Endothelial cell of umbilical vein (primary cell): ENCODE data around the gene ZNG1B. TPM values are rescaled to one million over a fixed set of nuclear protein-coding genes. Genes with fewer than 3 reads are reported as not detected.
"Not testable (repeated sequence)": the region's sequence is repeated elsewhere in the genome, so short reads cannot be mapped to it uniquely, and the experiment has no call there.

Experiments used
- BruUV-seq: library from RNA; stranded (reverse); fragments of 400-500 nt; replicated peaks from 2 replicates; lab custom pipeline; 2021; lab: Mats Ljungman, UMichigan
- CTCF ChIA-PET: fragments of 300-600, 350-600 bp; sonication (Branson Sonifier 250); formaldehyde crosslinking; loops from one replicate; lab custom pipeline; 2021; ENCODE audit warnings: antibody characterized with exemption, inconsistent platforms; lab: Charles Lee
- POLR2A ChIA-PET: fragments of 300-600, 350-600 bp; sonication (Branson Sonifier 250); formaldehyde crosslinking; loops from one replicate; lab custom pipeline; 2021; ENCODE audit warnings: antibody characterized with exemption, inconsistent platforms; lab: Charles Lee
- DNase-seq: peaks from one replicate; pipeline ENCODE4 v3.0.0-alpha.2; 2011; ENCODE audit warnings: low read depth, low spot score
- FAIRE-seq: peaks from 2 replicates; lab custom pipeline; 2011; peaks lifted over from hg19 to GRCh38; lab: Jason Lieb, UNC
- H2AFZ ChIP-seq: 2 replicates; pipeline ENCODE4 v1.6.0; 2012; ENCODE audit warnings: low read depth, low read length, control low read depth, inconsistent platforms
- H3K27ac ChIP-seq: 2 replicates; pipeline ENCODE4 v1.5.1; 2011; ENCODE audit warnings: low read depth, mild to moderate bottlenecking, control low read depth, low read length, moderate library complexity; ENCODE audit not compliant: insufficient read depth
- H3K27me3 ChIP-seq, 2 experiments: 2 replicates each; pipeline versions ENCODE4 v1.6.0 to v1.6.1; 2011; ENCODE audit warnings: low read length in 2 of 2, mixed read lengths in 1 of 2; ENCODE audit not compliant: control insufficient read depth in 2 of 2, insufficient read depth in 2 of 2
- H3K36me3 ChIP-seq, 2 experiments: 2 replicates in 1 of 2; 3 replicates in 1 of 2; pipeline ENCODE4 v1.5.1; 2011; ENCODE audit warnings: low read length in 2 of 2, mild to moderate bottlenecking in 1 of 2, moderate library complexity in 1 of 2; ENCODE audit not compliant: control insufficient read depth in 2 of 2, insufficient read depth in 2 of 2; ENCODE audit errors: extremely low read depth in 1 of 2
- H3K4me1 ChIP-seq: 3 replicates; pipeline ENCODE4 v1.5.1; 2011; ENCODE audit warnings: mild to moderate bottlenecking, low read length; ENCODE audit not compliant: control insufficient read depth, insufficient read depth; ENCODE audit errors: extremely low read depth
- H3K4me2 ChIP-seq: 2 replicates; pipeline ENCODE4 v1.6.1; 2011; ENCODE audit warnings: low read length, control low read depth, mixed read lengths; ENCODE audit not compliant: insufficient read depth
- H3K4me3 ChIP-seq, 3 experiments: fragments of 200-600 bp in 1 of 3; sonication (generic), shearing (Covaris generic) in 1 of 3; replicated peaks in 1 of 3; 2 replicates each; pipeline ENCODE4 v1.5.1; 2011 to 2016; ENCODE audit warnings: control low read depth in 3 of 3, low read length in 3 of 3, mild to moderate bottlenecking in 2 of 3, inconsistent platforms in 1 of 3, low read depth in 1 of 3, moderate library complexity in 1 of 3; ENCODE audit not compliant: insufficient read depth in 1 of 3
- H3K79me2 ChIP-seq: 2 replicates; pipeline ENCODE4 v1.6.0; 2012; ENCODE audit warnings: low read length, inconsistent platforms; ENCODE audit not compliant: control insufficient read depth, insufficient read depth
- H3K9ac ChIP-seq: replicated peaks from 2 replicates; pipeline ENCODE3; 2011; ENCODE audit warnings: low read length, control low read depth; ENCODE audit not compliant: insufficient read depth; ENCODE audit errors: extremely low read depth
- H3K9me1 ChIP-seq: replicated peaks from 3 replicates; pipeline ENCODE4 v1.6.0; 2011; ENCODE audit warnings: mild to moderate bottlenecking, low read length; ENCODE audit not compliant: control insufficient read depth, insufficient read depth; ENCODE audit errors: extremely low read depth
- H3K9me3 ChIP-seq: replicated peaks from 2 replicates; pipeline ENCODE4 v1.5.1; 2012; ENCODE audit warnings: low read length, inconsistent platforms; ENCODE audit not compliant: control insufficient read depth, insufficient read depth
- H4K20me1 ChIP-seq: replicated peaks from 2 replicates; pipeline ENCODE3; 2011; ENCODE audit warnings: mild to moderate bottlenecking, low read length; ENCODE audit not compliant: control insufficient read depth, insufficient read depth; ENCODE audit errors: extremely low read depth
- dilution Hi-C: fragments of 300-500 bp; cut with MboI; formaldehyde crosslinking; loops from one replicate; pipeline ENCODE4 v1.15.0; 2019; ENCODE audit warnings: low sequenced_read_pairs; ENCODE audit not compliant: extremely low pct_ligation_motif_present
- intact Hi-C: fragments of 100-400 bp; cut with micrococcal nuclease; formaldehyde crosslinking; loops from one replicate; pipeline ENCODE4 v1.10.0; 2022
- polyA plus RNA-seq, 4 experiments: library from polyadenylated mRNA; depleted of rRNA in 3 of 4; stranded (reverse) in 3 of 4; unstranded in 1 of 4; fragments of >200 nt; gene quantifications; 2 replicates each; pipeline versions ENCODE4 v1.2.1 to v1.2.3, GENCODE V29; 2011 to 2012; ENCODE audit warnings: missing spikeins in 1 of 4
- total RNA-seq: library from RNA; stranded (reverse); gene quantifications from 2 replicates; pipeline ENCODE4 v1.2.3, GENCODE V29; 2021

The ZNG1B gene
- total and polyA plus RNA-seq, 2 donors (not counting 3 experiments of a cell fraction or from before 2014, with no cell fraction given) = 12.6 to 31.3 TPM

GRCh38 chr2:113515457-113515856 is 78.0 kb downstream of the ZNG1B start:
- intact Hi-C loops, BruUV-seq, H3K9me3 ChIP-seq, dilution Hi-C loops, H3K9ac ChIP-seq, H3K27ac ChIP-seq, H3K4me2 ChIP-seq, H4K20me1 ChIP-seq, H2AFZ ChIP-seq, H3K4me3 ChIP-seq, DNase-seq, H3K79me2 ChIP-seq, H3K36me3 ChIP-seq, FAIRE-seq, H3K9me1 ChIP-seq, H3K27me3 ChIP-seq, POLR2A ChIA-PET, CTCF ChIA-PET, H3K4me1 ChIP-seq: not testable (repeated sequence)

DNA sequence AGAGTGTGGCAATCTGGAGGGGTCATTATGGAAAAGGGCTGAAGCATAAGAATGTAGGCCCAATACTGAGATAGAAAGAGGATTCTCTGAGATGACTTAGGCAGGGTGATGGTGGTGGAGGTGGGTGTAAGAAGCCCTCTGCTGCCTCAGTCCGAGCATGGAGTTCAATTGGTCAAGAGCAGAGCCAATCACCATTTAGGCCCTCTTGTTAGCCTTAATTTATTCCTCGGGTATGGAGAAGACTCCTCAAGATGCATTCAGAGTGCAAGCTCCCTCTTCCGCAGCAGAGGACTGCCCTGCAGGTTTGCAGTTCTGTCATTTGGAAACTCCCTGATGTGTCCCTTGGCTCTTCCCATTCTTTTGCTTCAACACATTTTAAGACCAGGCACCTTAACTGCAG is 78.5 kb downstream of the ZNG1B start:
- BruUV-seq = not testable (repeated sequence)

DNA sequence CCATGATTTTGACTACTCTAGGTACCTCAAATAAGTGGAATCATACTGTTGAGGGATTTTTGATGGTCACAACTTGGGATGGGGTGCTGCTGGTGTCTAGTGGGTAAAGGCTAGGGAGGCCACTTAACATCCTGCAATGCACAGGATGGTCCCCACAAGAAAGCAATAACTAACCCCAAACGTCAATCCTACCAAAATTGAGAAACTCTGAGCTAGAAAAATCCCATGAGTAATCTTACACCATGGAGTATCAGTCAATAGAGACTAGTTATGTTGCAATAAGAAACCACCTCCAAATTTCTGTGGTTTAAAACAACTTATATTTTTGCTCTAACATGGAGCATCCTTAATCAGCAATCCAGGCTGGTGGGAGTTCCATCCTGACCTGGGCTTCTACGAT is 79.5 kb downstream of the ZNG1B start:
- H3K27ac ChIP-seq, CTCF ChIA-PET, H3K9ac ChIP-seq, H3K4me2 ChIP-seq, H3K4me3 ChIP-seq, DNase-seq, H3K9me1 ChIP-seq, BruUV-seq, dilution Hi-C loops, H4K20me1 ChIP-seq, H2AFZ ChIP-seq, H3K79me2 ChIP-seq, H3K27me3 ChIP-seq, intact Hi-C loops, H3K36me3 ChIP-seq, FAIRE-seq, H3K9me3 ChIP-seq, H3K4me1 ChIP-seq, POLR2A ChIA-PET: not testable (repeated sequence)

More for the DNA sequence above, 78.5 kb downstream of the ZNG1B start:
- intact Hi-C loops, H3K4me2 ChIP-seq, H3K27me3 ChIP-seq, H3K9ac ChIP-seq, dilution Hi-C loops, H2AFZ ChIP-seq, H3K9me1 ChIP-seq, H4K20me1 ChIP-seq, CTCF ChIA-PET, H3K27ac ChIP-seq, POLR2A ChIA-PET, H3K4me3 ChIP-seq, H3K4me1 ChIP-seq, FAIRE-seq, H3K79me2 ChIP-seq, H3K36me3 ChIP-seq, H3K9me3 ChIP-seq, DNase-seq: not testable (repeated sequence)

DNA sequence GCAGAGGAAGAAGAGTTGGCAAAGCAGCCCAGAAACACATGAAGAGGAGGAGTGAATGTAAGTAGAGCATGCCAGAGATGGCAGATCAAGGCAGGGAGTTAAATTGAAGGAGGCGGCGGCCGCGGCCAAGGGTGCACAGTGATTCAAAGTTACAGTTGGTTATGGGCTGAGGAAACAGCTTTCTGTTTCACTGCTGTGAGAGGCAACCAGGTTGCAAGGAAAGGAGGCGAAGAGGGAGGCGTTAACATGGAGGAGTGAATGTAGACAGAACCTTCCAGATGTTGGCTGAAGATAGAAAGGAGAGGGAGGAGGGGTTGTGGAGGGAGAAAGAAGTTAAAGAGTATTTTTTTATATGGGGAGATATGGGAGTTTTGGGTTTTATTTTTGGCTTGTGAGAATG is 83.3 kb downstream of the ZNG1B start:
- intact Hi-C loops, H3K4me3 ChIP-seq, H3K9me3 ChIP-seq, H4K20me1 ChIP-seq, FAIRE-seq, POLR2A ChIA-PET, BruUV-seq, H3K9ac ChIP-seq, H3K9me1 ChIP-seq, H3K36me3 ChIP-seq, dilution Hi-C loops, H3K4me1 ChIP-seq, H3K27ac ChIP-seq, H2AFZ ChIP-seq, H3K27me3 ChIP-seq, H3K79me2 ChIP-seq, DNase-seq, H3K4me2 ChIP-seq, CTCF ChIA-PET: not testable (repeated sequence)
